GM18907 (cell line): Measurements from ENCODE around the gene CDKL5.
"Not testable (repeated sequence)": the region's sequence is repeated elsewhere in the genome, so short reads cannot be mapped to it uniquely, and the experiment has no call there.

Source experiments
- ATAC-seq: cut with Tn5 transposase; IDR thresholded peaks from one replicate; pipeline ENCODE4 v1.9.1; 2021; ENCODE audit warnings: mild to moderate bottlenecking, moderate library complexity; ENCODE audit not compliant: unreplicated experiment

Gene CDKL5

GRCh38 chrX:18573556-18573955, 148.1 kb downstream of the CDKL5 start:
- no peak for ATAC-seq

DNA sequence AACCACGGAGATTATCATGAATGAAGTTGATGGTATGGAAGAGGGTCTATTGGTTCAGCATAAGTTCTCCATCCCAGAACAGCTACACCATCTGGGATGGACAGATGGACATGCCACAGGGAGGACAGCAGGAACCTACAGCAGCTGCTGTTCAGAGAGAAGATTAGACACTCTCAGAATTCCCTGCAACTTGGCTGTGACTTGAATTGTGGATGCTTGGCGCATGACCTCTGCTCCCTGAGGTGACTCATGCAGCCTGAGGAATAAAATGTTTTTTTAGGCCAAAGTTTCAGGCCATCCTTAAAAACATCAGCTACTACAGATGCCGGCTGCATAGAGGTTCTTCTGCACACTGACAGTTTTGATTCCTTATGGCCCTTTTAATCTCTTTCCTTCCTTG, 149.2 kb downstream of the CDKL5 start:
- ATAC-seq = no peak

DNA sequence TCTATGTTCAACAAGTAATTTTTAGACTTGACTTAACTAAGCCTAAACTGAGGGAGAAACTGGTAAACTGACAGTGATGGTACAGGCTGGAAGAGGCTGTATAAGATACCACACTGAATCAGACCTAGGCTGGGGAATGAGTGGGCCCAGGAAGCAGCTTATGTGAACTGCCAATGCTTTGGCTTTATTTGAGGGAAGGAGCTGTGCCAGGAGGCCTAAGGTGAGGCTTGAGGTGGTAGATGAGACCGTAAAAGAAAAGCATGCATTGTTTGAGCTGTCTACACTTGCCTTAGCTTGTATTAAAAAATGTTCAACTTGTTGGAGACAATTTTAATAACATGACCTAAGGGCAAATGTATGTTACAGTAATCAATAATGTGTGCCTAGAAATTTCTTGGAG, 150.3 kb downstream of the CDKL5 start:
- ATAC-seq = no peak

GRCh38 chrX:18577400-18577799, 152.0 kb downstream of the CDKL5 start:
- ATAC-seq = no peak

DNA sequence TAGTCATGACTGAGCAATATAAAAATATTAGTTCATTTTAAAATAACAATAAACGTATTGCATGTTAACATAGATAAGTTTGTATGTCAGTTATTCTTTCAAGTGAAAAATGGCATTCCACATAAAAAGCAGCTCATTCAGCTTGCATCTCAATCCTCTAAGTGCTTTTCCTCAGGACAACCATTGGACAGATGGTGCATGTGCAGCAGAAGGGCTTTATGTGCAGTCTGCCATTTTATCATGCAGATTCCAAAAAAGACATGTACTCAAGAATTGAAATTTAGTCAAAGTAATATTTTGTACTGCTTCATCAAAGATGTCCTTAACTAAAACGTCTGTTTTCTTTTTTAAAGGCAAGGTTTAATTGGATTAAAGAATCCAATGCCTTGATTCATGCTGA, 153.1 kb downstream of the CDKL5 start:
- no peak for ATAC-seq

- ATAC-seq = no peak
These were observed 154.1 kb downstream of the CDKL5 start for GRCh38 chrX:18579495-18579894.

GRCh38 chrX:18582910-18583493, 157.6 kb downstream of the CDKL5 start:
- no peak for ATAC-seq

GRCh38 chrX:18589292-18589691, 163.9 kb downstream of the CDKL5 start:
- ATAC-seq = not testable (repeated sequence)

DNA sequence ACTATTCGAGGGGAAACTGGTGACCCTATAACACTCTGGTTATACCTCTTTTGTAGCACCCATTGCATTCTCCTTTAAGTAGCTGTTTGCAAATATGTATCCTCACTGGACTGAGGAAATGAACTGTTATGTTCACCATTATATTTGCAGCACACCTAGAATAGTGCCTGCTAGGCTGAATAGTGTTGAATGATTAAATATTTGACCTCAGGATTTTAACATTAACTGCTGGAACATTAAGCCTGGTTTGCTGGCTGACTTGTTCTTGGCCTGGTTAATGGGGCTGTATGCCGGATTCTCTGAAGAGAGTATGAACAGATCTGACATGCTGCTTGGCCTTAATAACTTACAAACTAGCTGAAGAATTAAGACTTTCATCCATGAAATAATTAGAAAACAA, 166.4 kb downstream of the CDKL5 start:
- ATAC-seq = no peak

- no peak for ATAC-seq
These were observed 168.7 kb downstream of the CDKL5 start for GRCh38 chrX:18594079-18594478.

DNA sequence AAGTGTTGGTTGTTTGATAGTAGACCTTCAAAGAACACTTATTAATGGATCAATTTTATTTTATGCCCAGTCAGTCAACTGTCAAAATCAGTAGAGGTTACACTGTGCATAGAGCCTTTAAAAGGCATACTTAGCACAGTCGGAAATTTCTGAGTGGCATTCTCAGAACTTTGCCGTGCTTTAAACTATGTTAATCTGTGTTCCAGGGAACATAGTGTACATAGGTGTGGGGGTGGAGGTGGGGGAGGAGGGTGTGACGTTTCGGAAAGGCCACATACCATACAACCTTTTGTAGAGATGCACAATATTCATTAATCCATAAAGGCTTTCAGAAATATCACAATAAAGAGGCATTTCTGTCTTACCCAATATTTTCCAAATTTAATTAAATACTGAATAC, 170.7 kb downstream of the CDKL5 start:
- no peak for ATAC-seq

- ATAC-seq = no peak
These were observed 173.0 kb downstream of the CDKL5 start for GRCh38 chrX:18598413-18598812.

- ATAC-seq = no peak
These were observed 182.6 kb downstream of the CDKL5 start for GRCh38 chrX:18607966-18608365.

- no peak for ATAC-seq
These were observed 188.7 kb downstream of the CDKL5 start for GRCh38 chrX:18613930-18614639.

- no peak for ATAC-seq
These were observed 191.4 kb downstream of the CDKL5 start for GRCh38 chrX:18616688-18617406.

GRCh38 chrX:18617407-18617750, 192.0 kb downstream of the CDKL5 start:
- no peak for ATAC-seq

- no peak for ATAC-seq
These were observed 193.9 kb downstream of the CDKL5 start for GRCh38 chrX:18619288-18619687.

DNA sequence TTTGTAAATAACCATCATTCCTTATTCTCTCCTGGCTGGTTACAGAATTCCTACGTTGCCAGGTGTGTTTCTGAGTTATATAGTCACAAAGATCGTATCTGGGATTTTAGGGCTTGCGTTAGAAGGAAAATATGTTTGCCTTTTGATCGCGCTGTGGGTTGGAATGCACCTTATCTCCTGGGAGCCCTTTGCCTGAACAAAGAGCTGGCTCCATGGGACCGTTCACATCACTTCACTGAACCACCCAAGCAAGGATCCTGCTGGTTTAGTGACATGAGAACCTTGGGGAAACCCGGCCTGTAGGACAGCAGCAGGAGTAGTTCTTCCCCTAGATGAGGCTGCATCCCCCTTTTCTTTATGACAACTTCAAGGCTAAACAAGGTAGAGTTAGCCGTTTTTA, 194.9 kb downstream of the CDKL5 start:
- ATAC-seq = no peak

GRCh38 chrX:18624599-18624998, 199.2 kb downstream of the CDKL5 start:
- no peak for ATAC-seq

DNA sequence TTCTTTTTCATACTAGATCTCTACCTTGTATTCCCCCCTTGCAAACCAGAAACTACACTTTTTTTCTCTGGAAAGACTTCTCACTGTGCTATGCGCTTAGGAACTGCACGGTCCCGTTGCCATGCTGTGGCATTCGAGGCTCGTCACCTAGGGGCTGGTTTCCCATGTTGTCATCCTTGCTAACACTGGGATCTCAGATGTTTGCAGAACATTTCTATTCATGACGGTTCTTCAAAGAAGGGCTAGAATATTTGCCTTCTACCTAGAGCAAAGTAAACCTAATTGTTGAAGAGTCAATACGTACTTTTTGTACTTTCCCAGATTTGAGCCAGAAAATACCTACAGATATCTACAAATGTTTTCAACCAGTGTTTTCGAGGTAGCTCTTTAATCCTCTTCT, 205.5 kb downstream of the CDKL5 start:
- no peak for ATAC-seq

DNA sequence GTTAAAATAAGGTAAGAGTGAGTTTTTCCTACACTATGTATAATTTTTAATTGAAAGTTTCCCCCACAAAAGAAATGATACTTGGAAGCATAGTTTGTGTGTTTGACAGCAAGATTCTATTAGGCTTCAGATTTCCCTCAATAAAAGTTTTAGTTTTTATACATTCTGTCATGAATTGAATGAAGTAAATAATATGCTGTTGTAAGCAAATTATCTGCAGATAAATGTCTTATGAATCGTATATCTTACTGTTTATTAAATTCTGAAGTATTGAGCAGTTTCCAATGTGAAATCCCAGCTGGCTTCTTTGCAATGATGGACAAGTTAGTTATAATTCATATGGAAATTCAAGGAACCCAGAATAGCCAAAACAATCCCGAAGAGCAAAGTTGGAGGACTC, 213.0 kb downstream of the CDKL5 start:
- no peak for ATAC-seq

- no peak for ATAC-seq
These were observed 213.9 kb downstream of the CDKL5 start for GRCh38 chrX:18639280-18639679.
